HG03342 (cell line): Measurements from ENCODE around the gene LRRC74B.
"Not testable (repeated sequence)": the region's sequence is repeated elsewhere in the genome, so short reads cannot be mapped to it uniquely, and the experiment has no call there.

Source experiments
- ATAC-seq: cut with Tn5 transposase; IDR thresholded peaks from one replicate; pipeline ENCODE4 v1.9.1; 2021; ENCODE audit warnings: mild to moderate bottlenecking, moderate library complexity; ENCODE audit not compliant: unreplicated experiment

The LRRC74B gene

DNA sequence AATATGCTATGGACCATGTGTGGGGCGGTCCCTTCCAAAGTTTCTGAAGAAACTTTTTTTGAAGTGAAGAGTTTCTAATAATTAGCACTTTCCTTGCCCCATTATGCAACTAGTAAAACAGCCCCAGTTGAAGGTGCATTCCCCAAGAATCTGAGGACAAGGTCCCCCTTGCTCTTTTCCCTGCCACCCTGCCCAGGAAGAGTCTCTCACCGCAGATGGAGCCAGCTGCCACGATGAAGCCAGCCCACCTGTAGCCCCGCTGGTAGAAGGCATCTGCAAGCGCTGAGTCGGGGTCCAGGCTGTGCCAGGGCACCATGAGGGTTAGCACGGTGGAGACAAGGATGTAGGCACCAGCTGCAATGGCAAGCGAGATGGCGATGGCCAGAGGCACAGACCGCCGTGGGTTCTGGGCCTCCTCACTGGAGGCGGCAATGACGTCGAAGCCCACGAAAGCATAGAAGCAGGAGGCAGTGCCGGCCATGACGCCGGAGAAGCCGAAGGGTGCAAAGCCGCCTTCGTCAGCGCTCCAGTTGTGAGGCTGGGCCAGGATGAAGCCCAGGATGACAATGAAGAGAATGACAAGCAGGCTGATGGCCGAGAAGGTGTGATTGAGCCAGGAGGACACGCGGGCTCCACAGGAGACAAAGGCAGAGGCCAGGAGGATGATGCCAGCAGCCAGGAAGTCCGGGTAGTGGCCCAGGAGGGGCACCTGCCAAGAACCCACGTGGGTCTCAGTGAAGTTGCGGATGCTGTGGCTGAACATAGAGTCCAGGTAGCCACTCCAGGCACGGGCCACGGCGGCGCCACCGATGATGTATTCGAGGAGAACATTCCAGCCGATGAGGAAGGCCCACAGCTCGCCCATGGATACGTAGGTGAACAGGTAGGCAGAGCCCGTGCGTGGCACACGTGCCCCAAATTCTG lies 14.9 kb upstream of the LRRC74B start:
- no peak for ATAC-seq

DNA sequence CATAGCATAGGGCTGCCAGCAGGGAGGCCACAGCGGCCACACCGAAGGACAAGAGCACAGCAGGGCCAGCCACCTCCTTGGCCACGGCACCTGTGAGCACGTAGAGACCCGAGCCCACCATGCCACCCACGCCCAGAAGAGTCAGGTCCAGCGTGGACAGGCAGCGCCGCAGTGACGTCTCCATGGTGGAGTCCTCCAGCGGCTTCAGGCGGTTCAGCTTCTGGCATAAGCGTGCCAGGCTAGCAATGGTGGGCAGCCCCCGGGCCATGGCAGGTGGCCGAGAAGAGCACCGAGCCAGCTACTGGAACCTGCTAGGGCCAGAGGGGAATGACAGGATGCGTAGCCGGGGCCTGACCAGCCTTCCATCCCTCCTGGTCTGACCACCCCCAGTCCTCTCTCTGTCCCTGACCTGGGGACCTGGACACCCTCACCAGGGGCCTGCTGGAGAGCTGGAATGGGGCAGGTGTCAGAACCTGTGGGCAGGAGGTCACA lies 14.2 kb upstream of the LRRC74B start:
- no peak for ATAC-seq

DNA sequence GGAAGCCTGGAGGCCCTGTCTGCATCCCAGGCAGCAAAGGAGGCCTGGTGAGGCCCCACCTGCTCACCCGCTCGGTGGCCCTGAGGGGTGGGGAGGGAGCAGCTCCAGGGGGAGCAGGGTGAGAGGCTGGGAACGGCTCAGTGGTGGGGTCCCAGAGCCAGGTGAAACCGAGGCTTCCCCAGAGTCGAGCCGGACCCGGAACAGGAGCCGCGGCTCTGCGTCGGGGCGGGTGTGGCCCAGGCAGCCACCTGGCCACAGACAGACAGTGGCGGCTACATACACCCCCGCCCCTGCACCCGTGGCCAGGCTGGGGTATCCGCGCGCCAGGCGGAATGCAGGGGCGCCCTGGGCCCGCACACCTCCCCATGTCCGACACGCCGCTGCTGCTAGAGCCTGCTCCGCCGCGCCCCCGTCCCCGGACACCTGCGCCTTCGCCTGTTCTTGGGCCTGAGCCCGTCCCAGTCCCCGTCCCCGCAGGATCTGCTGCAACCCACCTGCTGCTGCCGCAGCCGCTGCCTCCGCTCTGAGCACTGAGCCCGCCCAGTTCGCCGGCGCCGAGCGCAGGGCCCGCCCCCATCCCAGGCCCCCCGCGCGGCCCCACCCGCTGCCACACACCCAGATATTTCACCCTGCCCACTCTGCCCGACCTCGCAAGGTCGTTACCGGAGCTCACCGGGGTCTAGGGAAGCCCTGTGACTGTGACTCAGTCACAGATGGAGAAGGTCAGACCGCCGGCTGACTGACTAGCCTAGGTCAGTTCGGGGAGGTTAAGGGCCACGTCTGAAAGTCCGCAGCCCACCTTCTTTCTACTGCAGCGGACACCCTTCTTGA lies 13.5 kb upstream of the LRRC74B start, which contains the start of gene SLC7A4:
SLC7A4 (minus strand) TSS at position 525 of the 831 bp plus-strand sequence. CDS start 749 bp downstream, outside the sequence.
- ATAC-seq, result no peak

DNA sequence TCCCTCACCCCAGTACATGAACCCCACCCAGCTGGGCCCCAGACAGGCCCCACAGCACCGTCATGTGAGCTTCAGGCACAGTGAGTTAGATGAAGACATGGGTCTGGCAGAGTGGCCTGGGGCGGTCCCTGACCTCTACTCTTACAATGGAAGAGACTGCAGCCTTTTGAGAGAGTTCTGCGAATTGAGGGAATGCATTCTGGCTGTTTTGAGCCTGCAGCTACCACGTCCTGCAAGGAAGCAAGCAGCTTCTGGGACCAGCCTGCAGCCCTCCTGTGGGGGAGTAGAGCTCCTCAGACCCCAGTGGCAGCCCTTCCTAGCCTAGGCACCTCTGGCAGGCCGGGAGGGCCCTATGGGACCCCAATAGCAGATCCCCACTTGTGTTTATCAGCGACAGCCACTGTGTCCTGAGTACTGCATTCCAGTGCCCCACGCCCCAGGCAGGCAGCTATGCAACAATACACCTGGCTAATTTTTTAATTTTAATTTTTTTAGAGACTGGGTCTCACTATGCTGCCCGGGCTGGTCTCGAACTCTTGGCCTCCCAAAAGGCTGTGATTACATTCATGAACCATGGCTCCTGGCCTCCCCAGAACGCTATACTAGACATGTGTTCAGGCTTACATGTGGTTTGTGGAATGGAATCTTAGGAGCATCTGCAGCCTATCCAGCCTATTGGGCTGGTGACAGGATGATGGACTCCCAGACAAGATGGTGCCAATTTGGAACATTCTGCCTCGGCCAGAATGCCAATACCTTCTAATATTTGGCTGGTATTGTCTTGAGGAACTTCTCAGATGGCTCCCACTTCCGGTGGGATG lies 12.7 kb upstream of the LRRC74B start:
- ATAC-seq, result no peak

DNA sequence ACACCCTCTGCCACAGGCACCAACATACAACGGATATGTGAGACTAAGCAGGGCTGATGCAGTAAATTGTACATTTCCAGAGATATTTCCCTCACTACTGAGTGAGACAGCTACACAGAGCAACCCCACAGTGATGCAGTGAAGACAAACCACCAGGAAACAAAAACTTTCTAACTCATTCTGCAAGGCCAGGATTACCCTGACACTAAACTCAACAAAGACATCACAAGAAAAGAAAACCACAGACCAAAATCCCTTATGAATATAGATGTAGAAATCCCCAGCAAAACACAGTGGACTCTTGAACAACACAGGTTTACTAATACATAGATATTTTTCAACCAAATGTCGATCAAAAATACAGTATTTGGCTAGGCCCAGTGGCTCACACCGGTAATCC lies 11.9 kb upstream of the LRRC74B start:
- no peak for ATAC-seq

DNA sequence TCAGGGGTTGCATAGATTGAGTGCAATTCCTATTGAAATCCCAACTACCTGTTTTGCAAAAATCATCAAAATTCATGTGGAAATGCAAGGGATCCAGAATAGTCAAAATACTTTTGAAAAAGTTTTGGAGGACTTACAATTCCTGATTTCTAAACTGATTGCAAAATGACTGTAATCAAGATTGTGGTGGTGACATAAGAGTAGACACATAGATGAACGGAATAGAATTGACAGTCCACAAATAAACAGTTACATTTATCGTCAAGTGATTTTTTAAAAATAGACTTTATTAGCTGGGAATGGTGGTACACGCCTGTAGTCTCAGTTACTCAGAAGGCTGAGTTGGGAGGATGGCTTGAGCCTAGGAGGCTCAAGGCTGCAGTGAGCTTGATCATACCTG lies 10.8 kb upstream of the LRRC74B start:
- no peak for ATAC-seq

DNA sequence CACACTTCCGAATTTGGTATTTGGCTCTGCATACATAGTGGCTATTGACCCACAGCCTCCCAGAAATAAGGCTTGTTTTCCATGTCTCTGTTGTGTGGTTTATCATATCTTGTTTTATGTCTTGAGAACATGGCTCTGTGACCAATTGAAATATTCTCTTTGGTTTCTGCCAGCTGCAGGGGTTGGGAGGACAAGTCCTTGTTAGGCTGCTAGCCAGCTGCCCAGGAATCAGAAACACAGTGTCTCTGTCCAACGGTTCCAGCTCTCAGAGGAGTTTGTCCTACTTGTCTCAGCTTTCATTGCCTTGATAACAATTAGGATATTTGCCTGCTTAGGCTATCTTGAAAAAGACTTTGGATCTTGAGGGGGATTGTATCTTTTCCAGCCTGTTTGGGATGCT lies 7.3 kb upstream of the LRRC74B start:
- no peak for ATAC-seq

DNA sequence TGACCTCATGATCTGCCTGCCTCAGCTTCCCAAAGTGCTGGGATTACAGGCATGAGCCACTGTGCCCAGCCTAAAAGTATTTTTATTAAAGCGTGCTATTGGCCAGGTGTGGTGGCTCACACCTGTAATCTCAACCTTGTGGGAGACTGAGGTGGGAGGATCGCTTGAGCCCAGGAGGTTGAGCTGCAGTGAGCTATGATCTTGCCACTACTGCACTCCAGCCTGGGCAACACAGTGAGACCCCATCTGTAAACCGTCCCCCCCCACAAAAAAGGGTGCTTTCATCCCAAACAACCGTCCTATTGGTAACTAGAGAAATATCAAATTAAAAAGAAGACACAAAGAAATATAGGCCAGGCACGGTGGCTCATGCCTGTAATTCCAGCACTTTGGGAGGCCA lies 6.6 kb upstream of the LRRC74B start:
- ATAC-seq, result not testable (repeated sequence)

DNA sequence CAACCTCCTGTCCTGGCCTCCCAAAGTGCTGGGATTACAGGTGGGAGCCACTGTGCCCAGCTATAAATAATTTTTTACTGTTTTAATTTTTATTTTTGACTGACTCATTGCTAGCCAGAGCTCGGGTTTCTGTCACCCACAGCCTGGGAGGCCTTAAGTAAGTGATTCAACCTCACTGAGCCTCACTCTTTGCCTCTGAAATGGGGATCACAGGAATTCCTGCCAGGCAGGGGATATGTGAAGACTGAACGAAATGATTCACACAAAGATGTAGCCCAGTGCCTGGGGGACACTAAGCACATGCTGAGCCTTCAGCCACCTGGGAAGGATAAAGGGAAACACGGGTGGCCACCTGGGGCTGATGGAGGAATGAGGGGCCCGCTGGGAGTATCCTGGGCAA lies 3.8 kb upstream of the LRRC74B start:
- no peak for ATAC-seq

DNA sequence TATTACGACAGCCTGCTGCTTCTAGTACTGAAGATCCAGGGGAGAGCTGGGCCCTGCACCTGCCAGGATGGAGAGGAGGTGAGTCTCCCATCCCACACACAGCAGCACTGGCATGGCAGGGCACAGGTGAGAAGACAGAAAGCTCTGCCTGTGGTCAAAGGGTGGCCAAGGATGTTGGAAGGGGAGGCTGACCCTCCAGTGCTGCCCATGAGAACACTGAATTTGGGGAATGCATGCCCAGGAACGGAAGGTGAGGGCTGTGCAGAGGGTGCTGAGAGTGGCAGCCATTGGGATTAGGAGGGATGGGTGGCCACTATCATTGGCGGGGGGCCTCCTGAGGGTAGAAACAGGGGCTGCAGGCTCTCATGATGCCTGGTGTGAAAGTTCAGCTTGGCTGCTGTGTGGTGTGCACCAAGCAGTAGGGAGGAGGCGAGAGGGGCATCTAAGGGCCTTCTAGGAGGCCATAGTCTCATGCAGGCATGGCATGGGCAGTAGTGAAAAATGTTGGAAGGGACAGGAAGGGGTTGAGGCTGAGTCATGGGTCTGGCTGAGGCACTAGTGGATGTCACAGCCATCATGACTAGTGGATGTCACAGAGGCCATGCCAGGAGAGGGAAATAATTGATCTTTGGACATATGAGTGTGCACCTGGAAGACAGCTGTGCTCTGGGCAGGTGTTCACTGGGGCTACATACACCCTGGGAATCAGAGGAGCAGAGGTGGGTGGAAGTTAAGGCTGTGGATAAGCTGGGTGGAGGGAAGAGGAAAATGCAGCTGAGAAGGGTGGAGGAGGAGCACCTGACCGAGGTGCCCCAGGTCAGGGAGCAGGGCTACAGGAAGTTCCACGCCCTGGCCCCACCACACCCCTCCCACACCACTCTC lies 2.5 kb upstream of the LRRC74B start:
- no peak for ATAC-seq

DNA sequence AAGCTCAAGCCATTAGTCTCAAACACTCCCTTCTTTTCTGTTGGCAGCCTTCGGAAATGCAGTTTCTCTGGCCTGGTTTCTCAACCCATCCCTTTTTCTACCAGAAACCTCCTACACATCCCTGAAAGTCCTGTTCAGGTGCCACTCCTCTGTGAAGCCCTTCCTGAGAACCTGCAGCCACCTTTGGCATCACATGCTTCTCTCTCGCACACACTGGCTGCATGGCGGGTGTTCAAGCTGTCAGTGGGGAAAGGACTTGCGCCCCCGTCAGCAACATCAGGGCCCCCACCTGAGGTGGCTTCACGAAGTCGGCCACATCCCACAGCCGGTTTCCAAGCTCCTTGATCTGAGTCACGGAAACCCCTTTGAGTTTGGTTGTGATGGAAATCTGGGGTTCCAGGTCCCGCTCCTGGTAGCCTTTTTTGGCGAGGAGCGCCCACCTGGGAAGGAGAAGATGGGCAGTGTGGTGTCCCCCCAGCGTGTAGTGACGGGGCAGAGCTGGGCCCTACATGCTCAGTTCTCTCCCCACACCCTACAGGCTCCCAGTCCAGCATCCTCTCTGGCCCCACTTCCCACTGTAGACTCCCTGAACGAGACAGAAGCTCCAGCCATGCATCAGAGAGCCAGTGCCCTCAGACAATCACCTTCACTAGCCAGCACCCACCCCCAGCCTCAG lies 1.7 kb upstream of the LRRC74B start:
- ATAC-seq, result no peak

DNA sequence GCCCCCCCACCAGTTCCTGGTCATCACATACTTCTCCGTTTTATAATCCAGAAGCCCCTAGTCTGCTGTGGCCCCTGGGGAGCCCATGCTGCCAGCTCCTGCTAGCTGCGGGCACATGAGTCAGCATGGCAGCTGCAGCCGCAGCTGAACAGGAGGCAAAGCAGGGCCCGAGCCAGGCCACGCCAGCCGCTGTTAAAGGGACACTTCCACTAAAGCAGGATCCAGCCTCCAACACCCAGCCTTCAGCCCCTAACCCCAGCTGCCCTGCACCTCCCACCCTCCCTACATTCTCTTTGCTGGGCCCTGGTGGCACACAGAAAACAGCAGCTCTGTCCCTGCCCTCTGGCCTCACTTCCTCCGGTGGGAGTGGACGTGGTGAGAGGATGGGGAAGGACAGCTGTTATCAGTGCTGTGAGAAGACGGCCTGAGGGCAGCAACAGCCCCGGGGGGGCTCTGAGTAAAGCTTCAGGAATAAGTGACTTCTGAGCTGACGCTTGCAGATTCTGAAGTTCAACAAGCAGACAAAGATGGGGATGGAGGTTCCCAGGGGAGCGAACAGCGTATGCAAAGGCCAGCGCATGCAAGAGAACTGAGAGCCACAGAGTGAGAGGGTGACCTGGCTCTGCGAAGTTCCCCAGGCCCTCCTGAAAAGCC lies 688 bp upstream of the LRRC74B start:
- ATAC-seq, result no peak

DNA sequence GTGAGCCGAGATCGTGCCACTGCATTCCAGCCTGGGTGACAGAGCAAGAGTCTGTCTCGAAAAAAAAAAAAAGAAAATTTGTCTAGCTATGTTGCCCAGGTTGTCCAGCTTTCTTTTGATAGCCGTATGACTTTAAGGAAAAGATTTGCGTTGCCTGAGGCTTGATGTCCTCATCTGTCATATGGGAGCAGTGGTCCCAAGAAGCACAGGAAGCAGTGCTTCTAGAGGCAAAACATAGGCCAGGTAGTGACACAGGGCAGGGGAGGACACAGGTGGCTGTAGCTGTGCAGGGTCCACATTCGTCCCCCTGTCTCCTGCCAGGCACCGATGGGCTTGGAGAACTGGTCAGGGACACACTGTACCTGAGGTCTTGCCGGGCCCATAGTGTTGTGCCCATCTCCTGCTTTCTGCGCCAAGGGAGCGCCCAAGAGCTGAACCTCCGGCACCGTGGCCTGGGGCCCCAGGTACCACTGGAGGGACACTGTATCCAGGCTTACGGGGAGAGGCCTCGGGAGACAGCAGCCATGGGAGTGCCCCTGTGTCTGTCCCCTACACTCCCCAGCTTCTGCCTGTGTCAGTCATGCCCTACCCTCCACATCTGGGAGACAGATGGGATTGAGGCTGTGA lies 1.4 kb downstream of the LRRC74B start:
- no peak for ATAC-seq

DNA sequence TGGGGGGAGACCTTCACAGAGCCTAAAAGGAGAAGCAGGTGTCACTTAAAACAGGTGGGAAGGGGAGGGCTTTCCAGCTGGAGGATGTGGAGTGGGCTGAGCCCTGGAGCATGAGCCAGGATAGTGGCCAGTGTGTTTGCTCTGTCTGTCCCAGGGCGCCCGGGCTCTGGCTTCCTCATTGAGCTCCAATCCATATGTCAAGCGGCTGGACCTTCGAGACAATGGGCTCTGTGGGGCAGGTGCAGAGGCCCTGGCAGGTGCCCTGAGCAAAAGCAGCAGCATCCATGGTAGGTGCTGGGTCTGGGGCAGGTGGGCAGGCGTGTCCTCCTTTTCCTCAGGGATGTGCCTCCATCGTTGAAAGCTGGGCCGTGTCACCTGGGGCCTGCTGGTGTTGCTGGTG lies 2.0 kb downstream of the LRRC74B start:
- ATAC-seq, result no peak

DNA sequence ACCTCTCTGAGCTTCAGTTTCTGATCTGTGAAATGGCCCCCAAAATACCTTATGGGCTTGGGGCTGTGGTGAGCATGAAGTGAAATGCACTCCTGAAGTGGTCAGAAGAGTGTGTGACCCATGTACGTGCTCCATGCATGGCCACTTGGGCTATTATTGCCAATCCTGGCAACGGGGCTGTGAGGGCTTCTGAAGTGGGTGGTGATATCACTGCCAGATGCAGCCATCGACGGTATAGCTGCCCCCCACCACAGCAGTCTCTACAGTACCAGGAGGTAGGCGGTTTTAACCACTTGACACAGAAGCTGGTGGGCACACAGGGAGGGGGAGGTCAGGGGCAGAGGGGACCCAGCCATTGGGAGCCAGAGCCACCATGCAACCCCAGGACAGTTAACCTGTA lies 2.7 kb downstream of the LRRC74B start:
- ATAC-seq, result not testable (repeated sequence)

DNA sequence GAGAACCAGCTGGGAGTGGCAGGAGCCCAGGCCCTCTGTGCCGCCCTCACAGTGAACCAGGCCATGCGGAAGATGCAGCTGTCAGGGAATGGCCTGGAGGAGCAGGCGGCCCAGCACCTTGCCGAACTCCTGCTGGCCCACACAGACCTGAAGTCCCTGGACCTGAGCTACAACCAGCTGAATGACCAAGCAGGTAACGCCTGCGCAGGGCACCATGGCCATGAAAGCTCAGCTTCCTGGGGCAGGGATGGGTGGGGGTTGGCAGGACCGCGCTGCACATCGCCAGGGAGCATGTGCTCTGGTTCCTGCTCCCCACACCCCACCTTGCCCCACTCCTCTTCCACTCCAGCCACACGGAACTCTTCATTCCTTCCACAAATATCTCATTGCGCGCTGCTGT lies 3.2 kb downstream of the LRRC74B start:
- ATAC-seq, result not testable (repeated sequence)

DNA sequence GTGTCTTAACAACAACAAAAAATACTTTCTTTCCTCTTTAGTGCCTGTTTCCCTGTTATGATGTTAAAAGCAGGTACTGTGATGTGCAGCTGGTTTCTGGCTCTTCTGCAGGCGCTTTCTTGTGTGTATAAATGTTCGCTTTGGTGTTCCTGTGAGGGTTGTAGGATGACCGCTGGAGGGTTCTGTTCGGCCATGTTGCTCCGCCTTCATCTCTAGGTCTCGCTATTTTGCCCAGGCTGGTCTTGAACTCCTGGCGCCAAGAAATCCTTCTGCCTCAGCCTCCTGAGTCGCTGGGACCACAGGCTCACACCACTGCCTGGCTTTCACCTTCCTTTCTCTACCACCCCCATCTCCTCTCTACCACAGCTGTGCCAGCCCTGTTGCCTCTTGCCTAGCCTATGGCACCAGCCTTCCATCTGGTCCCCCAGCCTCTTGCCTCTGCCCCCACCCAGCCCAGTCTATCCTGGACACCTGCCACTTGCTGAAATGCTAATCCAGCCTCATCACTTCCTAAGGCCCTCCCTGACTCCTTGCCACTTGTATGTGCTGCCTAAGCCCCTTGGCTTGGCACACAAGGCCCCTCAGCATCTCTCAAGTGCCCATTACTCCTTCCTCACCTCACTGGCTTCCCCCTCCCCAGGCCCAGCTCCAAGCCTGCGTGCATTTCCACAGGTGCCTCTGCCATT lies 5.5 kb downstream of the LRRC74B start:
- ATAC-seq, result no peak
